H1 (cell line): ENCODE results near the gene LAMC1. TPM values are rescaled to one million over a fixed set of nuclear protein-coding genes. Genes with fewer than 3 reads are reported as not detected.

Source experiments
- ASH2L ChIP-seq: fragments of 200-600, 300-600 bp; sonication (generic); IDR thresholded peaks from one replicate; pipeline ENCODE4 v1.7.1; 2017; ENCODE audit warnings: low read length
- GABPA ChIP-seq: IDR thresholded peaks from 2 replicates; pipeline ENCODE4 v1.6.1; 2011; ENCODE audit warnings: mild to moderate bottlenecking, low read length, moderate library complexity, borderline replicate concordance; ENCODE audit not compliant: insufficient read depth
- PHF8 ChIP-seq: fragments of 200-600 bp; sonication (generic); conservative IDR thresholded peaks from 2 replicates; pipeline ENCODE4 v1.7.1; 2012; ENCODE audit warnings: low read depth, mild to moderate bottlenecking, inconsistent platforms, low read length, moderate library complexity
- POU5F1 ChIP-seq: IDR thresholded peaks from 2 replicates; pipeline ENCODE4 v1.6.1; 2011; ENCODE audit warnings: low read depth, mild to moderate bottlenecking, low read length, moderate library complexity
- SRF ChIP-seq: IDR thresholded peaks from 2 replicates; pipeline ENCODE4 v1.6.1; 2011; ENCODE audit warnings: mild to moderate bottlenecking, low read depth, low read length, moderate library complexity
- SUZ12 ChIP-seq: fragments of 200-600 bp; sonication (generic); IDR thresholded peaks from 2 replicates; pipeline ENCODE4 v1.6.1; 2012; ENCODE audit warnings: mild to moderate bottlenecking, inconsistent platforms, low read length, moderate library complexity, mixed read lengths
- TCF12 ChIP-seq: IDR thresholded peaks from 2 replicates; pipeline ENCODE4 v1.6.1; 2011; ENCODE audit warnings: low read depth, mild to moderate bottlenecking, low read length
- TEAD4 ChIP-seq: IDR thresholded peaks from 2 replicates; pipeline ENCODE4 v1.6.1; 2012; ENCODE audit warnings: low read depth, low read length, inconsistent platforms, mixed read lengths
- YY1 ChIP-seq: IDR thresholded peaks from 2 replicates; pipeline ENCODE4 v1.6.1; 2011; ENCODE audit warnings: low read depth, mild to moderate bottlenecking, low read length
- polyA plus RNA-seq, 7 experiments: library from polyadenylated mRNA; depleted of rRNA in 3 of 7; stranded (reverse) in 5 of 7; unstranded in 2 of 7; fragments of >200 nt in 5 of 7; fragments of 200-250 nt in 2 of 7; gene quantifications; 1 replicate in 5 of 7; 2 replicates in 1 of 7; 4 replicates in 1 of 7; pipeline versions ENCODE4 v1.2.1 to v1.2.3, GENCODE V29; 2011 to 2013; ENCODE audit warnings: missing spikeins in 2 of 7, mixed read lengths in 2 of 7
- total RNA-seq: library from RNA; stranded (reverse); fragmentation: NEBNext Ultra II Directional; extraction: Animal tissue kit (Norgen Biotek cat#: 25700); gene quantifications from 2 replicates; pipeline ENCODE4 v1.2.1, GENCODE V29; 2021

Gene LAMC1
- total and polyA plus RNA-seq, 2 of the 8 experiments (the other 6 are each of a cell fraction or from before 2014, with no cell fraction given) = 47.6 to 90.3 TPM

- TF ChIP-seq YY1 (no peak), TEAD4 (no peak), SRF (no peak), TCF12 (no peak), SUZ12 (no peak), ASH2L (no peak), PHF8 (no peak), GABPA (no peak), POU5F1 (no peak)
These were observed 152.4 kb downstream of the LAMC1 start (continued) for GRCh38 chr1:183175631-183176030.
